Activated T-cell treated with anti-CD3 and anti-CD28 coated beads, Interleukin-2, amount 50 U/mL, for 72 hours (primary cell): ENCODE measurements around the gene MRPL14. TPM values are rescaled to one million over a fixed set of nuclear protein-coding genes. Genes with fewer than 3 reads are reported as not detected.
A peak's percentile ranks its signal among the peaks of the same experiment; 100 is the strongest.

Source experiments
- ATAC-seq, 2 donors: fragments of 150-1000 bp; cut with Tn5 transposase; replicated peaks in 1 of 2; 2 replicates each; pipeline ENCODE4 v1.10.0; 2021; ENCODE audit warnings: moderate library complexity in 2 of 2, mild to moderate bottlenecking in 1 of 2
- DNase-seq, 2 donors: peaks; one replicate each; pipeline ENCODE4 v3.0.0; 2021 to 2022; ENCODE audit warnings: mixed read lengths in 1 of 2
- H3K27ac Mint-ChIP-seq: one replicate; pipeline ENCODE4 v1.8.0; 2022; ENCODE audit warnings: mild to moderate bottlenecking, moderate library complexity, mixed read lengths
- H3K27me3 Mint-ChIP-seq: one replicate; pipeline ENCODE4 v1.8.0; 2022; ENCODE audit warnings: low read depth, mixed read lengths
- H3K36me3 Mint-ChIP-seq, 2 donors: one replicate each; pipeline ENCODE4 v1.8.0; 2022; ENCODE audit warnings: mixed read lengths in 2 of 2, mild to moderate bottlenecking in 1 of 2; ENCODE audit not compliant: insufficient read depth in 2 of 2
- H3K4me1 Mint-ChIP-seq: one replicate; pipeline ENCODE4 v1.8.0; 2022; ENCODE audit warnings: low read depth, mixed read lengths
- H3K4me3 Mint-ChIP-seq, 2 donors: one replicate each; pipeline ENCODE4 v1.8.0; 2022; ENCODE audit warnings: mild to moderate bottlenecking in 2 of 2, mixed read lengths in 2 of 2, moderate library complexity in 2 of 2
- H3K9me3 Mint-ChIP-seq, 2 donors: one replicate each; pipeline ENCODE4 v1.8.0; 2022; ENCODE audit warnings: mixed read lengths in 2 of 2
- total RNA-seq, 2 donors: library from RNA; stranded (reverse); gene quantifications; one replicate each; pipeline ENCODE4 v1.2.3, GENCODE V29; 2022

Gene MRPL14
- total RNA-seq, 2 donors from 2014 or later = 31.6 to 33.6 TPM

- Mint-ChIP-seq H3K9me3 (no peaks in the 10 kb centered on the region), H3K27me3 (no peaks in the 10 kb centered on the region), H3K4me1 (peaks cover 2% of the 10 kb centered on the region), H3K36me3 (peaks cover 6 to 17% of the 10 kb centered on the region in 2 donors), H3K4me3 (no peak overlapping the region), H3K27ac (peak overlapping the region; percentile 4)
- DNase-seq (no peak), ATAC-seq (no peak)
Observed at GRCh38 chr6:44111434-44112417, 15.5 kb downstream of the MRPL14 start.

DNA sequence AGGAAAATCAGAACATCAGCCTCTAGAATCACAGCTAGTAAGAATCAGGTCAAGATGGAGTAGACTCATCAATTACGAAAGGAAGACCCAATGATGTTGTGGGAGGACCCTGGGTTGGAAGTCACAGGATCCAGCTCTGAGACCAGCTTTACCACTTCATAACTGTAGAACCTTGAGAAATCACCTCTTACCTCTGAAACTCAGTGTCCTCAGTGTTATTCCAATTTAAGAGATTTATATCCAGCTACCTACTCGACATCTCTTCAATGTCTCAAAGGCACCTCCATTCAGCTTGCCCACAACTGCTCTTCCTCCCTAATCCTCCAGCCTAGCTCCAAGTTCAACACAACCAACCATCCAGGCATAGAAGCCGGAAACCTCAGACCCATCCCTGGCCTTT lies 16.3 kb downstream of the MRPL14 start:
- ATAC-seq = no peak
- H3K9me3 Mint-ChIP-seq = no peaks in the 10 kb centered on the region
- no peaks in the 10 kb centered on the region for H3K27me3 Mint-ChIP-seq
- no peaks in the 10 kb centered on the region for H3K4me1 Mint-ChIP-seq
- no peak for DNase-seq
- no peak overlapping the region for H3K4me3 Mint-ChIP-seq
- no peak overlapping the region for H3K27ac Mint-ChIP-seq
- peaks cover 8 to 17% of the 10 kb centered on the region in 2 donors for H3K36me3 Mint-ChIP-seq

DNA sequence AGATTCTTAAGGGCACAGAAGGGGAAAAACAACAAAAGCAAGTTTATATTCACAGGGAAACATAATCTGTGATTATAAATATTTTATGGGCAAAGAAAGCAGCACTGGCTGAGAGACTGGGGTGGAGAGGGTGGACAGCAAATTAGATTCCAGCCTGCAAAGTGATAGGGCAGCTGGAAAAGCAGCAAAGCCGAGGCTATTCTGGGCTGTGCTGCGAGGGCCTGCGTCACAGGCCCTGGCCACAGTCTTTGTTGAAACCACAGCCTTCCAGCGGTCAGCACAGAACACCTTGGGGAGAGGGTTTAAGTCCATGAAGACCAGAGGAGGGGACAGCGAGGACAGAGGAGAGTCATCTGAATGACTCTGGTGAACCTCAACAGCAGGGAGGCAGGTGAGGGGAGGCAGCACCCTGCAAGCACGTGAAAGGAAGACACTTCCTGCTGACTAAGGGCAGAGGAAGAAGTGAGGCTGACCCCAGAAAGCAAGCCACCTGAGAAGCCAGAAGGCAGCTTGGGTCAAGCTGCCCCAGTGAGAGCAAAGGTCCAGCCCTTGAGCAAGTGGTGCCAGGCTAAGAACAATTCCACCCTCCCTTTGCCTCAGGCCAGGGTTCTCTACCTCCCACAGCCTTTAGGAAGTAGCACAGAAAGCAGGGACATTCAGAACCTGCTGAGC lies 17.1 kb downstream of the MRPL14 start:
- H3K4me1 Mint-ChIP-seq = no peaks in the 10 kb centered on the region
- H3K9me3 Mint-ChIP-seq = no peaks in the 10 kb centered on the region
- peaks cover 9 to 15% of the 10 kb centered on the region in 2 donors for H3K36me3 Mint-ChIP-seq
- ATAC-seq (no peak), DNase-seq (no peak)
- peak overlapping the region; percentile 48 for H3K27ac Mint-ChIP-seq
- H3K27me3 Mint-ChIP-seq = no peaks in the 10 kb centered on the region
- no peak overlapping the region for H3K4me3 Mint-ChIP-seq

DNA sequence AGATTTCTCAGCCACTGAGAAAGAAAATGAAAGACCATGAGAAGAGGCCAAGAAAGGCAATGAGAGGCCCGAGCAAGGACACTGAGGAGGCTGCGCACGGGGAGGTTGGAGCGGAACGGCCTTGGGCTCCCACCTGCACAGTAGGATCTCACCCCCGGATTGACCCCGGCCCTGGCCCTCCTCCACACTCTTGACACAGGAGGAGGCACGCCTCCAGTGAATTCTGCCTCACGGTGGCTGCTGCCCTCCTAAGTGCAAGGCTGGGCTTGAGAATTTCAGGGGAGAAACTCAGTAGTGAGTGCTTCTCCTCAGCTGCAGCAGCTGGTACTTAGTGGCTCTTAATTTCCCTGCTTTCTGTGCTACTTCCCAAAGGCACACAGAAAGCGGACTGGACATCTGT lies 18.0 kb downstream of the MRPL14 start:
- no peaks in the 10 kb centered on the region for H3K27me3 Mint-ChIP-seq
- H3K27ac Mint-ChIP-seq = no peak overlapping the region
- ATAC-seq = no peak
- H3K4me3 Mint-ChIP-seq = no peak overlapping the region
- no peaks in the 10 kb centered on the region for H3K9me3 Mint-ChIP-seq
- H3K36me3 Mint-ChIP-seq = peaks cover 9 to 14% of the 10 kb centered on the region in 2 donors
- no peak for DNase-seq
- no peaks in the 10 kb centered on the region for H3K4me1 Mint-ChIP-seq

- no peak overlapping the region for H3K4me3 Mint-ChIP-seq
- DNase-seq = no peak
- no peaks in the 10 kb centered on the region for H3K9me3 Mint-ChIP-seq
- no peaks in the 10 kb centered on the region for H3K27me3 Mint-ChIP-seq
- no peak overlapping the region for H3K27ac Mint-ChIP-seq
- H3K4me1 Mint-ChIP-seq = no peaks in the 10 kb centered on the region
- H3K36me3 Mint-ChIP-seq = peaks cover 9 to 12% of the 10 kb centered on the region in 2 donors
- no peak for ATAC-seq
Observed at GRCh38 chr6:44108471-44108870, 18.8 kb downstream of the MRPL14 start.

DNA sequence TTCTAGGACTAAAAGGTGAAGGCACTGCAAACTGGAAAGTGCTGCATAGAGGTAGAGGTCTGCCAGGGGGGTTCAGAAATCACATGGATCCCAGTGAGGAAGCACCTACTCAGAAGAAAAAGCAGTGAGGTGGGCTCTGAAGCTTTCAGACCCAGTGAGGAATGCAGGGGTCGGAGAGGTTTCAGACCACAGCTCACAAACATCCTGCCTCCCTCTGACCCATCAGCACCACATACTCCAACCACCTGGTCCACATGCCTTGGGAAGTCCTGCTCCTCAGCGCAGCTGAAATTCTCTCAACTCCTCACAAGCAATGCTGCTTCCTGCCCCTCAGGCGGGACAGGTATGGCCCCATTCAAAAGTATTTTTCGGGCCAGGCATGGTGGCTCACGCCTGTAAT lies 20.2 kb downstream of the MRPL14 start:
- H3K27ac Mint-ChIP-seq = no peak overlapping the region
- H3K4me3 Mint-ChIP-seq = no peak overlapping the region
- H3K4me1 Mint-ChIP-seq = no peaks in the 10 kb centered on the region
- no peak for ATAC-seq
- peaks cover 9 to 10% of the 10 kb centered on the region in 2 donors for H3K36me3 Mint-ChIP-seq
- no peaks in the 10 kb centered on the region for H3K27me3 Mint-ChIP-seq
- no peaks in the 10 kb centered on the region for H3K9me3 Mint-ChIP-seq
- no peak for DNase-seq

- Mint-ChIP-seq H3K4me1 (no peaks in the 10 kb centered on the region), H3K36me3 (peaks cover 6 to 8% of the 10 kb centered on the region in 2 donors), H3K27me3 (no peaks in the 10 kb centered on the region), H3K9me3 (no peaks in the 10 kb centered on the region), H3K4me3 (no peak overlapping the region), H3K27ac (no peak overlapping the region)
- ATAC-seq = no peak
- DNase-seq = no peak
Observed at GRCh38 chr6:44105993-44106740, 21.1 kb downstream of the MRPL14 start.

DNA sequence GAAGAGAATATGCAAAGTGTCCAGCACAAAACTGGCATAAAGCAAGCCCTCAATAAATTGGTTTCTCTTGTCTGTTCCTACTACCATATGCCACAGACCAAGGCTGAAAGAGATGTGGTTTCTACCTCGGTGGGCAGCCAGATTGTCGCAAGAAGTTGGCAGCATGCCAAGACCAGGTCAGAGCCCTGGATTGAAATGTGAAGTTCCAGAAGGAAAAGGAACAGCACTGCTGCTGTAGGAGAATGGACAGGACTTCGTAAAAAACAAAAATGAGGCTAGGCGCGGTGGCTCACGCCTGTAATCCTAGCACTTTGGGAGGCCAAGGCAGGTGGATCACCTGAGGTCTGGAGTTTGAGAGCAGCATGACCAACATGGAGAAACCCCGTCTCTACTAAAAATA lies 22.1 kb downstream of the MRPL14 start:
- no peak overlapping the region for H3K27ac Mint-ChIP-seq
- no peaks in the 10 kb centered on the region for H3K9me3 Mint-ChIP-seq
- peaks cover 3 to 7% of the 10 kb centered on the region in 2 donors for H3K36me3 Mint-ChIP-seq
- DNase-seq (no peak), ATAC-seq (no peak)
- H3K4me3 Mint-ChIP-seq = no peak overlapping the region
- H3K4me1 Mint-ChIP-seq = no peaks in the 10 kb centered on the region
- H3K27me3 Mint-ChIP-seq = no peaks in the 10 kb centered on the region

DNA sequence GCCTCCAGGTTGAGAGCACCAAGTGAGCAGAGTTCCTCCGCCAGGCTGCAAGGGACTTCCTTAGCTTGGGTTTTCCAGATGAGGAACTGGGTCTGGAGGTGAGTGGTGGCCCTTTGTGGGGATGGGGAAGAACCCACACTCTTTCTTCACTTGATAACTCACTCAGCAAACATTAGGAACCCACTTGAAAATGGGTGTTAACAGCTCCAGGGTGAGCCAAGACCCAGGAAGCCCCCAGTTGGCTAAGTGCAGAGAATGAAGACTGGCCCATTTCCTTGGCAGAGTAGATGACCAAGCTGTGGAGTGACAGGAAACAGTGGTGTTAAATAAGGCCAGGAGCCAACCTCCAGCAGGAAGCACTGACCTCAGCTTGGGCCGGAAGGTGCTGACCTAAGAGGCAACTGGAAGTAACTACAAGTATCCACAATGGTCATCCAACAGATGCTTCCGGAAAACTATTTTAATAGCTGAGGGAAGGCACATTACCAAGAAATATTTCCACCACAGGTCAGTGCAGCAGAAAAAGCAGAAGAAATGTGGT lies 22.7 kb downstream of the MRPL14 start:
- no peaks in the 10 kb centered on the region for H3K27me3 Mint-ChIP-seq
- H3K27ac Mint-ChIP-seq = no peak overlapping the region
- H3K4me3 Mint-ChIP-seq = no peak overlapping the region
- no peaks in the 10 kb centered on the region for H3K4me1 Mint-ChIP-seq
- ATAC-seq (no peak), DNase-seq (no peak)
- no peaks in the 10 kb centered on the region for H3K9me3 Mint-ChIP-seq
- peaks cover 3 to 4% of the 10 kb centered on the region in 2 donors for H3K36me3 Mint-ChIP-seq

DNA sequence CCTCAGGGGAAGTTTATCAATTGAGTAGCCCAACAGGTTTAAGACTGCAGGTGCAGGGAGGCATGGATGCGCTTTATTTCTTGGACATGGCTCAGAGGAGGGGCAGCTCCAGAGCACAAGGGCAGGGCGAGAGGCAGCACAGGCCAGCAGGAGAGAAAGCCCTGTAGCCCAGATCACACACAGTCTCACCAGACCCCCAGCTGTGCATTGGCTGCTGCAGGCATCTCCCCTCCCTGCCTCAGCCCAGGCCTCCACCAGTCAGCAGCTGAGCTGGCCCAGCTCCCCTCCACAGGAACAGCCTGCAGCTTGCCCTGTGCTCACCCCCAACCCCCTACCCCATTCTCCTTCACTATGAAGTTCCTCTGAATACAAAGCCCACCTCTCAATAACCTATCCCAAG lies 24.7 kb downstream of the MRPL14 start:
- no peak overlapping the region for H3K4me3 Mint-ChIP-seq
- no peak overlapping the region for H3K27ac Mint-ChIP-seq
- H3K36me3 Mint-ChIP-seq = peaks cover 3% of the 10 kb centered on the region in 2 donors
- H3K9me3 Mint-ChIP-seq = no peaks in the 10 kb centered on the region
- DNase-seq (no peak), ATAC-seq (no peak)
- H3K27me3 Mint-ChIP-seq = no peaks in the 10 kb centered on the region
- no peaks in the 10 kb centered on the region for H3K4me1 Mint-ChIP-seq

DNA sequence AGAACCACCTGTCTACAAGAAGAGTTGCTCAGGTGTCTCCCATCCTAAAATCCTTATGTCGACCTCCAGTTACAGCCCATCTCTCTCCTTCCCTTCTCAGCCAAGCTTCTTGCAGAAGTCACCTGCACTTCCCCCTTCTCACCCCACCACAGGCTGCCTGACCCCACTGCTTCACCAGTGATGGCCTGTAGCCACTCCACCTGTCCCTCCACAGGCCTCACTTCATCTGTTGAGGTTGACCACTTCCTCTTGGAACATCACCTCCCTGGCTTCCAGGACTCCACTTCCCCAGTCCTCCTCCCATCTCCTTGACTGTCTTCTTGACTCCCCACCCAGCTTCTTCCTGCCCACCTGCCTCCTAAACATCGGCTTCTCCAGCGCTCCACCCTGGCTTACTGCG lies 25.4 kb downstream of the MRPL14 start:
- H3K36me3 Mint-ChIP-seq = peaks cover 3% of the 10 kb centered on the region in 2 donors

DNA sequence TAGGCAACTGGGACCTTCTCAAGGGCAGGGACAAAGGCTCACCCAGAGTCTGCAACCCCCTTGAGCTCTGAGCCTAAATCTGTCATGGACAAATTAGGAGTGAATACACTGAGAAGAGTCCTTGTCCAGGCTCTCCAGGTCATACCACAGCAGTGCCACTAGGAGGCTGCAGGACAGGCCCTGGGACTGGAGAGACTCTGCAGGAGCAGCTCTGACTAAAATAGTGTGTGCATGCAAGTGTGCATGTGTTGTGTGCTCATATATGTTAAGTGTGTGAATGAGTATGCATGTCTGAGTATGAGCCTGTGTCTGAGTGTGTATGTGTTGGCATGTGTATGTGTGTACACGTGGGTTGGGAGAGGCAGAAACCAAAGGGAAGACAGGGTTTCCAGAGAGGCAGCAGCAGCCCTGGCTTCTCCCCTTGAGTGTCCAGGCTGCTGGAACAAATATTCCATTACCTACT lies 27.1 kb downstream of the MRPL14 start:
- Mint-ChIP-seq H3K27me3 (no peaks in the 10 kb centered on the region), H3K27ac (no peak overlapping the region), H3K4me3 (no peak overlapping the region), H3K9me3 (no peaks in the 10 kb centered on the region), H3K4me1 (no peaks in the 10 kb centered on the region), H3K36me3 (peaks cover 0 to 3% of the 10 kb centered on the region in 2 donors)
- ATAC-seq = peak; percentile 51 to 57
- DNase-seq = peak in 1 of 2 donors; percentile 16

More for the DNA sequence above, 25.4 kb downstream of the MRPL14 start:
- H3K4me1 Mint-ChIP-seq = no peaks in the 10 kb centered on the region
- H3K27ac Mint-ChIP-seq = no peak overlapping the region
- no peak overlapping the region for H3K4me3 Mint-ChIP-seq
- no peak for ATAC-seq
- H3K9me3 Mint-ChIP-seq = no peaks in the 10 kb centered on the region
- H3K27me3 Mint-ChIP-seq = no peaks in the 10 kb centered on the region
- DNase-seq = no peak
